CD4-positive, alpha-beta T cell treated with Interleukin-4 for 1 hour (primary cell): ENCODE results near the gene RHOBTB3.

ENCODE experiments used
- DNase-seq, 2 donors: peaks; one replicate each; pipeline ENCODE4 v3.0.0-alpha.2; 2020 to 2022

The RHOBTB3 gene

GRCh38 chr5:95842854-95843544 is 111.9 kb downstream of the RHOBTB3 start:
- DNase-seq = peak; percentile 71 to 78

- DNase-seq = no peak
Measured at GRCh38 chr5:95843733-95844223, 112.6 kb downstream of the RHOBTB3 start.

GRCh38 chr5:95845391-95845790 is 114.3 kb downstream of the RHOBTB3 start:
- no peak for DNase-seq
